OCI-LY3 (cell line): ENCODE data around the gene KDM3A.

ENCODE experiments used
- H2AFZ ChIP-seq: fragments of 200-600, 300-600 bp; shearing (Covaris generic); 2 replicates; pipeline ENCODE4 v1.6.0; 2014; ENCODE audit warnings: antibody characterized with exemption, low read depth, low read length
- H3K27ac ChIP-seq: fragments of 200-600, 300-600 bp; sonication (generic); 2 replicates; pipeline ENCODE4 v1.5.1; 2014; ENCODE audit warnings: mild to moderate bottlenecking, low read length, moderate library complexity, mixed read lengths
- H3K27me3 ChIP-seq: fragments of 200-600, 300-600 bp; sonication (generic); 2 replicates; pipeline ENCODE4 v1.6.1; 2014; ENCODE audit warnings: low read depth, low read length, mixed read lengths
- H3K36me3 ChIP-seq: fragments of 200-600, 300-600 bp; sonication (generic); replicated peaks from 2 replicates; pipeline ENCODE3; 2014; ENCODE audit warnings: low read depth, low read length, mixed read lengths
- H3K4me1 ChIP-seq: fragments of 300-600, 200-600 bp; sonication (generic); 2 replicates; pipeline ENCODE4 v1.6.1; 2014; ENCODE audit warnings: low read length, mixed read lengths
- H3K4me2 ChIP-seq: fragments of 200-600, 300-600 bp; sonication (generic); 2 replicates; pipeline ENCODE4 v1.6.1; 2014; ENCODE audit warnings: low read length, mixed read lengths
- H3K4me3 ChIP-seq: fragments of 300-600, 200-600 bp; sonication (generic); 2 replicates; pipeline ENCODE4 v1.5.1; 2014; ENCODE audit warnings: antibody characterized with exemption, mild to moderate bottlenecking, low read length, moderate library complexity
- H3K79me2 ChIP-seq: fragments of 300-600, 200-600 bp; shearing (Covaris generic); 2 replicates; pipeline ENCODE4 v1.6.1; 2014; ENCODE audit warnings: mild to moderate bottlenecking, low read length, mixed read lengths
- H3K9ac ChIP-seq: fragments of 300-600, 200-600 bp; shearing (Covaris generic); 2 replicates; pipeline ENCODE4 v1.6.0; 2014; ENCODE audit warnings: mild to moderate bottlenecking, low read length, moderate library complexity
- H3K9me3 ChIP-seq: fragments of 200-600, 300-600 bp; shearing (Covaris generic); 2 replicates; pipeline ENCODE4 v1.6.1; 2014; ENCODE audit warnings: low read length, mixed read lengths; ENCODE audit not compliant: insufficient read depth
- H4K20me1 ChIP-seq: fragments of 200-600, 300-600 bp; sonication (generic); 2 replicates; pipeline ENCODE4 v1.6.1; 2016; ENCODE audit warnings: low read length, mixed read lengths; ENCODE audit not compliant: insufficient read depth
- CTCF ChIP-seq: fragments of 200-600, 300-600 bp; sonication (generic); IDR thresholded peaks from 2 replicates; pipeline ENCODE4 v1.5.1; 2014; ENCODE audit warnings: antibody characterized with exemption, low read length, low read depth
- EZH2phosphoT487 ChIP-seq: fragments of 200-600 bp; shearing (Covaris generic); IDR thresholded peaks from 2 replicates; pipeline ENCODE4 v1.6.1; 2018; ENCODE audit warnings: antibody characterized with exemption, mixed run types, low read depth

Gene KDM3A

GRCh38 chr2:86520153-86520552, 79.0 kb downstream of the KDM3A start:
- peaks cover 24% of the 10 kb centered on the region for H3K36me3 ChIP-seq
- TF ChIP-seq CTCF (no peak), EZH2phosphoT487 (no peak)
- H3K27me3 ChIP-seq = no peaks in the 10 kb centered on the region
- H2AFZ ChIP-seq = no peak overlapping the region
- H3K4me3 ChIP-seq = no peak overlapping the region
- no peak overlapping the region for H3K4me2 ChIP-seq
- no peak overlapping the region for H3K9ac ChIP-seq
- H3K4me1 ChIP-seq = no peaks in the 10 kb centered on the region
- H4K20me1 ChIP-seq = no peaks in the 10 kb centered on the region
- no peak overlapping the region for H3K27ac ChIP-seq
- 0 out of 2 replicates have a peak, but pooled peaks cover 6% of the 10 kb centered on the region for H3K9me3 ChIP-seq
- H3K79me2 ChIP-seq = no peaks in the 10 kb centered on the region

DNA sequence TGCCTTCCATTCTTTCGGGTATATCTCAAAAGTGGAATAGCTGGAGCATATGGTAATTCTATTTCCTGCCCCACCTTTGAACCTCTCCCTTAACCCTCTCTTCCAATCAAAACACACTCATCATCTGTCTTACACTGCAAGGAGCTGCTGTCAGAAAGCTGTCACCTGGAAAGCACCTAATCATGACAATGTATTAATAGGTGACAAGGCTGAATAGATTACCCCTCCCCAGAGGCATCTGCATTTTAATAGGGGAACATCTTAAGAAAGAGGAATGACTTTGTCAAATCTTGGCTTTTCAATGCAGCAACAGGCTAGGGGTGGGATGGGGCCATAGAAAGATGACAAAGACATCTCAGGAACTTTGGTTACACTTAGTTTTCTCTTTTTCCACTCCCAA, 80.8 kb downstream of the KDM3A start:
- TF ChIP-seq CTCF = no peak
- no peak for TF ChIP-seq EZH2phosphoT487
- Histone ChIP-seq H3K4me3 (no peak overlapping the region), H3K4me2 (no peak overlapping the region), H3K27me3 (no peaks in the 10 kb centered on the region), H2AFZ (no peak overlapping the region), H3K79me2 (no peaks in the 10 kb centered on the region), H4K20me1 (no peaks in the 10 kb centered on the region), H3K9ac (no peak overlapping the region), H3K36me3 (peaks cover 32% of the 10 kb centered on the region), H3K27ac (no peak overlapping the region), H3K9me3 (0 out of 2 replicates have a peak, but pooled peaks cover 6% of the 10 kb centered on the region), H3K4me1 (no peaks in the 10 kb centered on the region)

DNA sequence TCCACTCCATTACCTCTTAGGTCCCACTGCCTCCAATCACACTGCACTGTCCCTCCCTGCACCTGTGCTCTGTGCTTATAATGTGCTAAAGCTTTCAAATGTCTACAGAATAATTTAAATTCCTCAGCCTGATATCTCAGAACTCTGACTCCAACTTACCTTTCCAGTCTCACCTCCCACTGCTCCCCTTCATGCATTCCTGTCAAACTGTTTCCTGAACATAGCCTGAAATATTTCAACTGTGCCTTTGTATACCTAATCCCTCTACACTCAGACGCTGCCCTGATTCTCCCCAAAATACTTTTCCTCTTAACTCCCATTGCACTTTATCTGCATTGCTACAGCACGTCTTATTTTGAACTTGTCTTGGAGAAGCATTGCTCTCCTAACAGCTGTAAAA, 81.5 kb downstream of the KDM3A start:
- no peaks in the 10 kb centered on the region for H3K27me3 ChIP-seq
- H3K79me2 ChIP-seq = no peaks in the 10 kb centered on the region
- TF ChIP-seq EZH2phosphoT487 (no peak), CTCF (no peak)
- no peak overlapping the region for H3K4me3 ChIP-seq
- H4K20me1 ChIP-seq = no peaks in the 10 kb centered on the region
- no peak overlapping the region for H3K9ac ChIP-seq
- 0 out of 2 replicates have a peak, but pooled peaks cover 6% of the 10 kb centered on the region for H3K9me3 ChIP-seq
- H3K36me3 ChIP-seq = peaks cover 35% of the 10 kb centered on the region
- H3K27ac ChIP-seq = no peak overlapping the region
- no peak overlapping the region for H3K4me2 ChIP-seq
- no peaks in the 10 kb centered on the region for H3K4me1 ChIP-seq
- H2AFZ ChIP-seq = no peak overlapping the region

GRCh38 chr2:86523491-86523890, 82.3 kb downstream of the KDM3A start:
- Histone ChIP-seq H3K9me3 (0 out of 2 replicates have a peak, but pooled peaks cover 6% of the 10 kb centered on the region), H4K20me1 (no peaks in the 10 kb centered on the region), H3K79me2 (no peaks in the 10 kb centered on the region), H3K4me1 (no peaks in the 10 kb centered on the region), H3K27ac (no peak overlapping the region), H3K27me3 (no peaks in the 10 kb centered on the region), H3K4me2 (no peak overlapping the region), H3K9ac (no peak overlapping the region), H3K36me3 (peaks cover 39% of the 10 kb centered on the region), H2AFZ (no peak overlapping the region), H3K4me3 (no peak overlapping the region)
- TF ChIP-seq CTCF (no peak), EZH2phosphoT487 (no peak)
